Neural crest cell (in vitro differentiated cells): ENCODE data around the gene ITGB8. TPM values are rescaled to one million over a fixed set of nuclear protein-coding genes. Genes with fewer than 3 reads are reported as not detected.

Experiments used
- DNase-seq: peaks from one replicate; pipeline ENCODE4 v3.0.0; 2021; ENCODE audit warnings: low read depth, mixed read lengths, low spot score
- H3K27ac Mint-ChIP-seq: one replicate; pipeline ENCODE4 v1.8.0; 2021; ENCODE audit warnings: mild to moderate bottlenecking, mixed read lengths; ENCODE audit not compliant: unreplicated experiment
- H3K27me3 Mint-ChIP-seq: 2 replicates; pipeline ENCODE4 v1.8.0; 2021; ENCODE audit warnings: low read depth, mild to moderate bottlenecking, mixed read lengths
- H3K36me3 Mint-ChIP-seq: 2 replicates; pipeline ENCODE4 v1.8.0; 2021; ENCODE audit warnings: low read depth, mild to moderate bottlenecking, mixed read lengths
- H3K4me1 Mint-ChIP-seq: 2 replicates; pipeline ENCODE4 v1.8.0; 2021; ENCODE audit warnings: mixed read lengths
- H3K4me3 Mint-ChIP-seq: one replicate; pipeline ENCODE4 v1.8.0; 2021; ENCODE audit warnings: mild to moderate bottlenecking, mixed read lengths
- H3K9me3 Mint-ChIP-seq: 2 replicates; pipeline ENCODE4 v1.8.0; 2021; ENCODE audit warnings: mixed read lengths
- total RNA-seq: library from RNA; stranded (reverse); gene quantifications from 2 replicates; pipeline ENCODE4 v1.2.1, GENCODE V29; 2021
- TF ChIP-seq, protein P1 (sequence below): fragments of 200-600 bp; sonication (generic); conservative IDR thresholded peaks from 2 replicates; pipeline ENCODE4 v1.5.0; 2021; ENCODE audit warnings: antibody characterized with exemption, mild to moderate bottlenecking

The ITGB8 gene
- total RNA-seq, 1 donor from 2014 or later: 19.9 TPM

DNA sequence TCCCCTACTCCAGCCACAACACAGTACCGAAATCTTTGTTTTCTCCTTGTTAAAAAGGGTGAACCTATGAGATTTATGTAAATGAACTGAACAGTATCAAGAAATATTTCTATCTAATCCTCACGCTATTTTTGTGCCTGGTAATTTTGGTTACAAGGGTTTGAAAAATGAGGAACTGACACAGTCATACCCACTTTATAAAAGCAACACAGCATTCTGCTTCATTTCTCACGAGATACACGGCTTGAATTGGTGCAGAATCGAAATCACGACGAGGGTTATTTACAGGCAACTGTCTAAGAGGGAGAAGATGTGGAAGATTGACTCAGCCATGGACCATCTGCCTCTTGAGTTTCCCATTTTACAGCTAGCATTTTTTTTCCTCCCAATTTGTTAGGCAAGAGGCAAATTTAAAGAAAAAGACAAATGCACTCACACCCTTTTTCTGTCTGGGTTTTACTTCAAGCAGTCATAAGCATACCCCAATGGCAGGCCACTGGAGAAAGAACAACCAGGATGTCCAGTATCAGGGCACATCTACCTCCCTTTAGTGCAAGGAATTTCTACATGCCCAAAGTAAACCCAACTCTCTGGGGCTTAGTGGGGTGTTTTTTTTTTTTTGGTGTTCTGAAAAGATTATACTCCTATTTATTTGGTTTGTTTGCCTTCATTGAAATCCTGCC is 108.1 kb downstream of the ITGB8 start:
- H3K4me1 Mint-ChIP-seq: peaks cover 4% of the 10 kb centered on the region
- no peak overlapping the region for H3K4me3 Mint-ChIP-seq
- no peak for DNase-seq
- no peaks in the 10 kb centered on the region for H3K27me3 Mint-ChIP-seq
- H3K36me3 Mint-ChIP-seq: no peaks in the 10 kb centered on the region
- H3K27ac Mint-ChIP-seq: no peak overlapping the region
- TF ChIP-seq, protein P1, sequence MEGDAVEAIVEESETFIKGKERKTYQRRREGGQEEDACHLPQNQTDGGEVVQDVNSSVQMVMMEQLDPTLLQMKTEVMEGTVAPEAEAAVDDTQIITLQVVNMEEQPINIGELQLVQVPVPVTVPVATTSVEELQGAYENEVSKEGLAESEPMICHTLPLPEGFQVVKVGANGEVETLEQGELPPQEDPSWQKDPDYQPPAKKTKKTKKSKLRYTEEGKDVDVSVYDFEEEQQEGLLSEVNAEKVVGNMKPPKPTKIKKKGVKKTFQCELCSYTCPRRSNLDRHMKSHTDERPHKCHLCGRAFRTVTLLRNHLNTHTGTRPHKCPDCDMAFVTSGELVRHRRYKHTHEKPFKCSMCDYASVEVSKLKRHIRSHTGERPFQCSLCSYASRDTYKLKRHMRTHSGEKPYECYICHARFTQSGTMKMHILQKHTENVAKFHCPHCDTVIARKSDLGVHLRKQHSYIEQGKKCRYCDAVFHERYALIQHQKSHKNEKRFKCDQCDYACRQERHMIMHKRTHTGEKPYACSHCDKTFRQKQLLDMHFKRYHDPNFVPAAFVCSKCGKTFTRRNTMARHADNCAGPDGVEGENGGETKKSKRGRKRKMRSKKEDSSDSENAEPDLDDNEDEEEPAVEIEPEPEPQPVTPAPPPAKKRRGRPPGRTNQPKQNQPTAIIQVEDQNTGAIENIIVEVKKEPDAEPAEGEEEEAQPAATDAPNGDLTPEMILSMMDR: no peak
- peaks cover 8% of the 10 kb centered on the region for H3K9me3 Mint-ChIP-seq

DNA sequence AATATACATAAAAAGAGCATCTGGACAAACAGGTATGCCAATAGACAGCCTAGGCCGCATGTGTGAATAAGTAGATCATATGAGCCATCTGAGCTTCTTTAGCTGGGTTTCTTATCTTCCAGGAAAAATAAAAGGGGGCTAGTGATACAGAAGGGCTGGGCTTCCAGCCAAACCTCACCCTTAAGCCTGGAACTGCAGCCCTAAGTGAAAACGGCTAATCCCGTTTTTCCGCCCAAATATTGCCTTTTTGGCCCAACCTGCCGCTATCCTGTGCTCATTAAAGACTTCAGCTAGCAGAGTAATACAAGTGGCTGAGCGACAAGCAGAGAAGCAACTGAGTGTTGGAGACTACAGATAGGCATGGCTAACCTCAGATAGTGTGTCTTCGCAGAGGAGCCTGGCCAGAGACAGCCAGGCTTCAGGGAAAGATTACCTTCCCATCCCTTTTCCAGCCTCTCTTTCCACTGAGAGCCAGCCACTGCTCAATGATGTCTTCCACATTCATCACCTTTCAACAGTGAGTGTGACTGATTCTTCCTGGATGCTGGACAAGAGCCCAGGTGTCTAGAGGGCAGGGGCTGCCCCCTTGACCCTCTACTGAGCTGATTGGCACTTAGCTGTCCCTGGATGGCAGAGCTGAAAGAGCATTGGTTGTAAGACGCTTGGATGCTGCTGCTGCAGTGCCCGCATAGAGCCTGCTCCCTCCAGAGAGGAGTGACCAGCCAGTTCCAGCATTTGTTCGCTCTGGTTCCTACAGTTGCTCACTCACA is 108.9 kb downstream of the ITGB8 start:
- H3K4me3 Mint-ChIP-seq: no peak overlapping the region
- peaks cover 2% of the 10 kb centered on the region for H3K36me3 Mint-ChIP-seq
- peaks cover 4% of the 10 kb centered on the region for H3K4me1 Mint-ChIP-seq
- no peak overlapping the region for H3K27ac Mint-ChIP-seq
- H3K27me3 Mint-ChIP-seq: no peaks in the 10 kb centered on the region
- peaks cover 11% of the 10 kb centered on the region for H3K9me3 Mint-ChIP-seq
- TF ChIP-seq, protein P1: no peak
- no peak for DNase-seq

DNA sequence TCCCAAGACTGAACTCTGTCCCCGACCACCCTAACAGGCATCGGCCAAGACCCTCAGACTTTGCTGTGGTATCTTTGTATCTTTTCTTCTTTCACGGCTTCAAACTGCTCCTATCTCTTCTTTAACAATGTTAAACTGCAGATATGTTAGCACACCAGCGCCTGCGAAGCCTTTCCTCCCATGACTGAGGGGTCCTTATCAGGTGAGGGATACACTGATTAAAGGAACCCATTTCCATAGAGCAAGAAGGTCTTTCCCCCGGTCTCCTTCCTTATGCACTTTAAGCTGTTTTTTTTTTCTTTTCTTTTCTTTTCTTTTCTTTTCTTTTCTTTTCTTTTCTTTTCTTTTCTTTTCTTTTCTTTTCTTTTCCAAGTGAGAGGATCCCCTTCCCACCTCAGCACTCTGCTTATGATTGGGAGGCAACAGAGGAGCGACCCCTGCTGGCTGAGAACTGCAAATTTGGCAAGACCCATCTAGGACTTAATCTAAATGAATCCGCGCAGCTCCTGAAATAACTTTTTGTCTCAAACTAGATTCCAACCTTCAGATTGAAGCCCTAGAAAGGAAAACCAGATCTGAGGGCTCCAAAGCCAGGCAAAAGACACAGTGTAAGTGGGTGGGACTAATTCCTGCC is 109.9 kb downstream of the ITGB8 start:
- H3K4me3 Mint-ChIP-seq: no peak overlapping the region
- no peak overlapping the region for H3K27ac Mint-ChIP-seq
- H3K36me3 Mint-ChIP-seq: peaks cover 4% of the 10 kb centered on the region
- H3K27me3 Mint-ChIP-seq: no peaks in the 10 kb centered on the region
- DNase-seq: peak; percentile 25
- peaks cover 4% of the 10 kb centered on the region for H3K4me1 Mint-ChIP-seq
- TF ChIP-seq, protein P1: peak; percentile 60
- H3K9me3 Mint-ChIP-seq: peaks cover 17% of the 10 kb centered on the region

DNA sequence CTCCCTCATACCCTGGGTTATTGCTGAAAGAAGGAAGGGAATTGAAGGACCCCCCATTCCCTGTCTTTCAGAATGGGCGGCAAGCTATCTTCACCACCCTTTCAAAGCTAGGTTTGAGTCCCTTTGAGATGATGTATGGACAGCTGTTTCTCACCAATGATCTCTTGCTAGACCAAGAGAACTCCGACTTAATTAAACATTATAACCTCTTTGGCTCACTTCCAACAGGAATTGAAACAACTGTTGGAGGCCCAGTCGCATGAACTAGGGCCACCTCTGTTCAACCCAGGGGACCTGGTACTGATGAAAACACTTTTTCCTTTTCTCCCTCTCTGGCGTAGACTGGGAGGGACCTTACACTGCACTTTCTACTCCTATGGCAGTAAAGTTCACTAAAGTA is 110.6 kb downstream of the ITGB8 start:
- TF ChIP-seq, protein P1: no peak
- Mint-ChIP-seq H3K27me3 (no peaks in the 10 kb centered on the region), H3K36me3 (peaks cover 6% of the 10 kb centered on the region), H3K4me3 (no peak overlapping the region), H3K9me3 (peaks cover 18% of the 10 kb centered on the region), H3K27ac (no peak overlapping the region), H3K4me1 (peaks cover 4% of the 10 kb centered on the region)
- DNase-seq: no peak

DNA sequence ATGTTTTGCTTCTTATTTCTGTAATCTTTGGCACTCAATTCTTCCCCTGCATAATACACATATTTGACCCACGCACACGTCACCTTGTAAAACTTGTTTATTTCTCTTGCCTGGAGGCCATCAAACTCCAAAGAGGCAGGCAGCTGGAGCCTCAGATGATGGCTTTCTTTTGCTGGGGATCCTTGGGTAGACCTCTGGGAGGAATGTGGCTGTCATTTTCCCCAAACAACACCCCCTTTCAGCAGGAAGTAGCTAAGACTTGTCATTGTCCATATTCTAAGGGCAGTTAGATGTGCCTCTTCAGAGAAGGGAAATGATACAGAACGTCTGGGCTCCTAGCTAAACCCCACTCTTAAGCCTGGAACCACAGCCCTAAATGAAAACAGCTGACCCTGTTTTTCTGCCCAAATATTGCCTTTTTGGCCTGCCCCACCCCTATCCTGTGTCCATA is 111.3 kb downstream of the ITGB8 start:
- Mint-ChIP-seq H3K27me3 (no peaks in the 10 kb centered on the region), H3K4me1 (peaks cover 4% of the 10 kb centered on the region), H3K36me3 (peaks cover 6% of the 10 kb centered on the region), H3K9me3 (peaks cover 18% of the 10 kb centered on the region), H3K4me3 (no peak overlapping the region), H3K27ac (peak overlapping the region; percentile 15)
- DNase-seq: no peak
- TF ChIP-seq, protein P1: no peak
